Endodermal cell (in vitro differentiated cells): ENCODE results near the gene UPF2. TPM values are rescaled to one million over a fixed set of nuclear protein-coding genes. Genes with fewer than 3 reads are reported as not detected.
A peak's percentile ranks its signal among the peaks of the same experiment; 100 is the strongest.

Experiments used
- DNase-seq: peaks from one replicate; pipeline ENCODE4 v3.0.0-alpha.2; 2017
- H3K27ac ChIP-seq: 2 replicates; pipeline ENCODE4 v1.5.1; 2013; ENCODE audit warnings: mild to moderate bottlenecking, low read depth, low read length, moderate library complexity
- H3K27me3 ChIP-seq: 2 replicates; pipeline ENCODE4 v1.6.1; 2013; ENCODE audit warnings: mild to moderate bottlenecking, low read length, moderate library complexity; ENCODE audit not compliant: insufficient read depth, control insufficient read depth, poor library complexity, severe bottlenecking
- H3K36me3 ChIP-seq: 2 replicates; pipeline ENCODE4 v1.7.0; 2013; ENCODE audit warnings: mild to moderate bottlenecking, low read length, moderate library complexity; ENCODE audit not compliant: control insufficient read depth, insufficient read depth
- H3K4me1 ChIP-seq: one replicate; pipeline ENCODE4 v1.7.0; 2013; ENCODE audit warnings: low read length; ENCODE audit not compliant: control insufficient read depth, insufficient read depth
- H3K4me3 ChIP-seq: 2 replicates; pipeline ENCODE4 v1.5.1; 2013; ENCODE audit warnings: mild to moderate bottlenecking, low read length, moderate library complexity
- H3K9ac ChIP-seq: 2 replicates; pipeline ENCODE4 v1.6.1; 2013; ENCODE audit warnings: mild to moderate bottlenecking, low read length, moderate library complexity; ENCODE audit not compliant: poor library complexity, severe bottlenecking; ENCODE audit errors: extremely low read depth
- H3K9me3 ChIP-seq: 2 replicates; pipeline ENCODE4 v1.6.1; 2013; ENCODE audit warnings: mild to moderate bottlenecking, low read length, moderate library complexity; ENCODE audit not compliant: control insufficient read depth
- H3K27ac Mint-ChIP-seq: 2 replicates; pipeline ENCODE4 v1.8.0; 2020; ENCODE audit warnings: mixed read lengths
- H3K27me3 Mint-ChIP-seq: 2 replicates; pipeline ENCODE4 v1.8.0; 2021; ENCODE audit warnings: mild to moderate bottlenecking, mixed read lengths; ENCODE audit not compliant: insufficient read depth
- H3K36me3 Mint-ChIP-seq: 2 replicates; pipeline ENCODE4 v1.8.0; 2020; ENCODE audit warnings: low read depth, mixed read lengths
- H3K4me1 Mint-ChIP-seq: 2 replicates; pipeline ENCODE4 v1.8.0; 2020; ENCODE audit warnings: mixed read lengths
- H3K4me3 Mint-ChIP-seq: 2 replicates; pipeline ENCODE4 v1.8.0; 2020; ENCODE audit warnings: mild to moderate bottlenecking, moderate library complexity, mixed read lengths
- H3K9me3 Mint-ChIP-seq: 2 replicates; pipeline ENCODE4 v1.8.0; 2020; ENCODE audit warnings: mild to moderate bottlenecking, mixed read lengths
- CTCF ChIP-seq: fragments of 200-600 bp; sonication (generic); conservative IDR thresholded peaks from 2 replicates; pipeline ENCODE4 v1.5.0; 2021; ENCODE audit warnings: antibody characterized with exemption, mild to moderate bottlenecking
- WGBS, 2 experiments: methylation state at CpG; one replicate each; pipeline versions ENCODE4 v1.1.5 to v1.1.7; 2013; ENCODE audit warnings: missing lambda C conversion rate in 2 of 2, mixed read lengths in 1 of 2; ENCODE audit not compliant: insufficient coverage in 1 of 2, insufficient read length in 1 of 2; 5-methylcytosine and 5-hydroxymethylcytosine counted together
- total RNA-seq, 2 donors: library from RNA; stranded (reverse); fragmentation: NEBNext Ultra II Directional in 1 of 2; extraction: Animal tissue kit (Norgen Biotek cat#: 25700) in 1 of 2; gene quantifications; 2 replicates in 1 of 2; 3 replicates in 1 of 2; pipeline ENCODE4 v1.2.1, GENCODE V29; 2021

Gene UPF2
- total RNA-seq, 2 donors from 2014 or later: 16.8 to 23.4 TPM

- H3K9ac ChIP-seq: no peak overlapping the region
- no peak overlapping the region for H3K4me3 ChIP-seq
- H3K9me3 ChIP-seq: no peaks in the 10 kb centered on the region
- TF ChIP-seq CTCF: no peak
- DNase-seq: no peak
- H3K27me3 ChIP-seq: no peaks in the 10 kb centered on the region
- no peaks in the 10 kb centered on the region for H3K36me3 Mint-ChIP-seq
- H3K9me3 Mint-ChIP-seq: no peaks in the 10 kb centered on the region
- no peaks in the 10 kb centered on the region for H3K4me1 ChIP-seq
- 96% methylated on average over 5 to 6 of the region's 6 CpGs for WGBS, 2 experiments
- H3K4me3 Mint-ChIP-seq: no peak overlapping the region
- H3K4me1 Mint-ChIP-seq: peaks cover 6% of the 10 kb centered on the region
- H3K36me3 ChIP-seq: no peaks in the 10 kb centered on the region
- no peak overlapping the region for H3K27ac ChIP-seq
- no peaks in the 10 kb centered on the region for H3K27me3 Mint-ChIP-seq
- H3K27ac Mint-ChIP-seq: no peak overlapping the region
Observed at GRCh38 chr10:11901036-11901301, 141.6 kb downstream of the UPF2 start.

- H3K9me3 Mint-ChIP-seq: no peaks in the 10 kb centered on the region
- Histone ChIP-seq H3K4me1 (no peaks in the 10 kb centered on the region), H3K9me3 (no peaks in the 10 kb centered on the region), H3K9ac (no peak overlapping the region), H3K27me3 (no peaks in the 10 kb centered on the region), H3K4me3 (no peak overlapping the region), H3K36me3 (no peaks in the 10 kb centered on the region), H3K27ac (no peak overlapping the region)
- TF ChIP-seq CTCF: no peak
- DNase-seq: no peak
- H3K27me3 Mint-ChIP-seq: no peaks in the 10 kb centered on the region
- H3K4me1 Mint-ChIP-seq: peaks cover 6% of the 10 kb centered on the region
- 88 to 91% methylated on average over 15 to 28 of the region's 28 CpGs for WGBS, 2 experiments
- no peak overlapping the region for H3K27ac Mint-ChIP-seq
- H3K4me3 Mint-ChIP-seq: no peak overlapping the region
- no peaks in the 10 kb centered on the region for H3K36me3 Mint-ChIP-seq
Observed at GRCh38 chr10:11899067-11899876, 143.3 kb downstream of the UPF2 start.

- no peaks in the 10 kb centered on the region for H3K27me3 ChIP-seq
- peak; percentile 55 for DNase-seq
- H3K9me3 ChIP-seq: no peaks in the 10 kb centered on the region
- Mint-ChIP-seq H3K4me3 (no peak overlapping the region), H3K27me3 (no peaks in the 10 kb centered on the region), H3K4me1 (peaks cover 6% of the 10 kb centered on the region), H3K27ac (peak overlapping the region; percentile 61), H3K36me3 (no peaks in the 10 kb centered on the region), H3K9me3 (no peaks in the 10 kb centered on the region)
- H3K27ac ChIP-seq: no peak overlapping the region
- no peak for TF ChIP-seq CTCF
- WGBS, 2 experiments: 88 to 93% methylated on average over 2 to 20 of the region's 20 CpGs
- no peak overlapping the region for H3K9ac ChIP-seq
- no peaks in the 10 kb centered on the region for H3K36me3 ChIP-seq
- no peaks in the 10 kb centered on the region for H3K4me1 ChIP-seq
- no peak overlapping the region for H3K4me3 ChIP-seq
Observed at GRCh38 chr10:11898372-11899066, 144.1 kb downstream of the UPF2 start.
